ENCODE measurements around the gene AIDA. TPM values are rescaled to one million over a fixed set of nuclear protein-coding genes. Genes with fewer than 3 reads are reported as not detected.

The AIDA gene
- total RNA-seq, 1 donor from 2014 or later, result 49.6 TPM

GRCh38 chr1:222739465-222739864, 27.2 kb upstream of the AIDA start:
- Histone ChIP-seq H3K36me3 (peaks cover 0 to 6% of the 10 kb centered on the region in 2 donors), H3K4me1 (no peaks in the 10 kb centered on the region), H3K27ac (no peak overlapping the region), H3K4me3 (no peak overlapping the region), H3K9me3 (no peaks in the 10 kb centered on the region), H3K27me3 (no peaks in the 10 kb centered on the region)
- TF ChIP-seq, protein P1, sequence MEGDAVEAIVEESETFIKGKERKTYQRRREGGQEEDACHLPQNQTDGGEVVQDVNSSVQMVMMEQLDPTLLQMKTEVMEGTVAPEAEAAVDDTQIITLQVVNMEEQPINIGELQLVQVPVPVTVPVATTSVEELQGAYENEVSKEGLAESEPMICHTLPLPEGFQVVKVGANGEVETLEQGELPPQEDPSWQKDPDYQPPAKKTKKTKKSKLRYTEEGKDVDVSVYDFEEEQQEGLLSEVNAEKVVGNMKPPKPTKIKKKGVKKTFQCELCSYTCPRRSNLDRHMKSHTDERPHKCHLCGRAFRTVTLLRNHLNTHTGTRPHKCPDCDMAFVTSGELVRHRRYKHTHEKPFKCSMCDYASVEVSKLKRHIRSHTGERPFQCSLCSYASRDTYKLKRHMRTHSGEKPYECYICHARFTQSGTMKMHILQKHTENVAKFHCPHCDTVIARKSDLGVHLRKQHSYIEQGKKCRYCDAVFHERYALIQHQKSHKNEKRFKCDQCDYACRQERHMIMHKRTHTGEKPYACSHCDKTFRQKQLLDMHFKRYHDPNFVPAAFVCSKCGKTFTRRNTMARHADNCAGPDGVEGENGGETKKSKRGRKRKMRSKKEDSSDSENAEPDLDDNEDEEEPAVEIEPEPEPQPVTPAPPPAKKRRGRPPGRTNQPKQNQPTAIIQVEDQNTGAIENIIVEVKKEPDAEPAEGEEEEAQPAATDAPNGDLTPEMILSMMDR (IDR thresholded peaks at IDR 0.05), result no peak
- TF ChIP-seq POLR2AphosphoS5 (IDR thresholded peaks at IDR 0.05; ENCODE audit: insufficient read depth in 1 of 2, low read depth in 1 of 2) (no peak), POLR2A (IDR thresholded peaks at IDR 0.05) (no peak)
- DNase-seq (ENCODE audit: extremely low spot score in 2 of 2), result no peak
- intact Hi-C loops (cut with DNase I), result no loop called here

- intact Hi-C loops (cut with DNase I), result no loop called here
- Histone ChIP-seq H3K4me1 (no peaks in the 10 kb centered on the region), H3K27ac (no peak within 1 kb of the TSS), H3K27me3 (no peaks in the 10 kb centered on the region), H3K36me3 (peaks cover 0 to 28% of the 10 kb centered on the region in 2 donors), H3K9me3 (no peaks in the 10 kb centered on the region), H3K4me3 (no peak within 1 kb of the TSS)
- TF ChIP-seq, protein P1 (IDR thresholded peaks at IDR 0.05), result no peak
- TF ChIP-seq POLR2AphosphoS5 (IDR thresholded peaks at IDR 0.05; ENCODE audit: insufficient read depth in 1 of 2, low read depth in 1 of 2), result no peak
- TF ChIP-seq POLR2A (IDR thresholded peaks at IDR 0.05), result no peak
- DNase-seq (ENCODE audit: extremely low spot score in 2 of 2), result no peak
These were observed 24.7 kb upstream of the AIDA start, which contains the start of gene FAM177B for GRCh38 chr1:222736972-222737371. Gene FAM177B (plus strand): TSS chr1:222737202. CDS start chr1:222746546, 9,344 bp downstream.

DNA sequence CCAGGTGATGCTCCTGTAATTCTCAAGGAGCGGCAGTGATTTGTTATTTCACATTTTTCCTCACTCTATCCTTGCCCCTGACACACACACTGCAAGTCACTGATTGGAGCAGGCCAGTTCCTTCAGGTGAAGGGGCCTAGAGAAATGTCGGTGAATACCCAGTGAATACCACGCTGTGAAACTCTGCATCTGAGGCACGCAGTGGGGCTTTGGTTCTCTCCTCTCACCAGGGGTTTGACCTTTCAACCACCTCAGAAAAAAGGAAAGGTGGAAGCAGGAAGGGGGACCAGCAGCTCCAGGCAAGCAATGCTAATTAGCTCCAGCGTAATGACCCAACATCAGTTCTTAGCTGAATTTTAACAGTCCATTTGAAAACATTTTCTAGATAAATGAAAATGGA, 24.2 kb upstream of the AIDA start:
- peaks cover 0 to 33% of the 10 kb centered on the region in 2 donors for H3K36me3 ChIP-seq
- intact Hi-C loops (cut with DNase I), result no loop called here

GRCh38 chr1:222734740-222735139, 22.4 kb upstream of the AIDA start:
- peaks cover 0 to 51% of the 10 kb centered on the region in 2 donors for H3K36me3 ChIP-seq
- no peak for DNase-seq (ENCODE audit: extremely low spot score in 2 of 2)
- no peak overlapping the region for H3K4me3 ChIP-seq
- H3K4me1 ChIP-seq, result no peaks in the 10 kb centered on the region
- H3K9me3 ChIP-seq, result no peaks in the 10 kb centered on the region
- H3K27me3 ChIP-seq, result no peaks in the 10 kb centered on the region
- TF ChIP-seq, protein P1 (IDR thresholded peaks at IDR 0.05), result no peak
- TF ChIP-seq POLR2A (IDR thresholded peaks at IDR 0.05) (no peak), POLR2AphosphoS5 (IDR thresholded peaks at IDR 0.05; ENCODE audit: insufficient read depth in 1 of 2, low read depth in 1 of 2) (no peak)
- no peak overlapping the region for H3K27ac ChIP-seq
- intact Hi-C loops (cut with DNase I), result no loop called here

More for the DNA sequence above, 24.2 kb upstream of the AIDA start:
- no peak for DNase-seq (ENCODE audit: extremely low spot score in 2 of 2)
- Histone ChIP-seq H3K4me3 (no peak overlapping the region), H3K4me1 (no peaks in the 10 kb centered on the region), H3K27me3 (no peaks in the 10 kb centered on the region), H3K9me3 (no peaks in the 10 kb centered on the region), H3K27ac (no peak overlapping the region)
- no peak for TF ChIP-seq POLR2A (IDR thresholded peaks at IDR 0.05)
- TF ChIP-seq, protein P1 (IDR thresholded peaks at IDR 0.05), result no peak

DNA sequence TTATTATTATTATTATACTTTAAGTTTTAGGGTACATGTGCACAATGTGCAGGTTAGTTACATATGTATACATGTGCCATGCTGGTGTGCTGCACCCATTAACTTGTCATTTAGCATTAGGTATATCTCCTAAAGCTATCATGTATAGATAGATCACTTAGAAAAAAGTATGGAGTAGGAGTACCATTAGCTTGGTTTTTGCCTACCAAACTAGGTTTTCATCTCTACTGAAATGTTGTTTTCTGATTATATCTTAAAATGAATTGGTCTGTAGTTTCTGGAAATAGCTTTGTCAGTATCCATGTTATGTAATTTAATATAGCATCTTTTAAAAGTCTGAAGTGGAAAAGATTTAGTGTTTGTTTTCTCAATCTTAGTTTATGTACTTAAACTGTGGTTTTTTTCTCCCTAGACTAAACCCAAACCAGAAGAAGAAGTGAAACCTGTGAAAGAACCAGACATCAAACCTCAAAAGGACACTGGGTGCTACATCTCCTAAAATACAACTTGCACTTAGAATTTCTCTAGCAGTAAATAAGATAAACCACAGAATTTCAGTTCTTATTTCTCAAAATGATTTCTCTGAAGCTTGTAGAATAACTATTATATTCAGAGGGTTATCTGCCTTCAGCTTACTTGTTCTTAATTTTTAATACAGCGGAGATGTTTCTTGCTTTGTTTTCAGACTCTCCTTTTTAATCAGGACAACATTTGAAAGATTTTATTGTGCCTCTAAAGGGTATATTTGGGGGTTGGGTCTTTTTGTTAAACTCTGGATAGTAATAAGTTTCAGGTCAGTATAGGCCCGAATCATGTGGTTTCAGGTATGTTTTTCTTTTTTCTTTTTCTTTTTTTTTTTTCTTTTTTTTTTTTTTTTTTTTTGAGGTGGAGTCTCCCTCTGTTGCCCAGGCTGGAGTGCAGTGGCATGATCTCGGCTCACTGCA, 20.2 kb upstream of the AIDA start:
- Histone ChIP-seq H3K27me3 (no peaks in the 10 kb centered on the region), H3K4me3 (no peak overlapping the region), H3K4me1 (no peaks in the 10 kb centered on the region), H3K9me3 (no peaks in the 10 kb centered on the region), H3K36me3 (peaks cover 0 to 72% of the 10 kb centered on the region in 2 donors), H3K27ac (no peak overlapping the region)
- intact Hi-C loops (cut with DNase I), result no loop called here
- no peak for DNase-seq (ENCODE audit: extremely low spot score in 2 of 2)
- TF ChIP-seq, protein P1 (IDR thresholded peaks at IDR 0.05), result no peak
- TF ChIP-seq POLR2AphosphoS5 (IDR thresholded peaks at IDR 0.05; ENCODE audit: insufficient read depth in 1 of 2, low read depth in 1 of 2) (no peak), POLR2A (IDR thresholded peaks at IDR 0.05) (no peak)

All from vagina (tissue), 2 donors.